ENCODE data around the gene ARHGAP44. TPM values are rescaled to one million over a fixed set of nuclear protein-coding genes. Genes with fewer than 3 reads are reported as not detected.

Gene ARHGAP44
- total and polyA plus RNA-seq, 2 experiments from 2014 or later = 5.8 to 16.4 TPM

DNA sequence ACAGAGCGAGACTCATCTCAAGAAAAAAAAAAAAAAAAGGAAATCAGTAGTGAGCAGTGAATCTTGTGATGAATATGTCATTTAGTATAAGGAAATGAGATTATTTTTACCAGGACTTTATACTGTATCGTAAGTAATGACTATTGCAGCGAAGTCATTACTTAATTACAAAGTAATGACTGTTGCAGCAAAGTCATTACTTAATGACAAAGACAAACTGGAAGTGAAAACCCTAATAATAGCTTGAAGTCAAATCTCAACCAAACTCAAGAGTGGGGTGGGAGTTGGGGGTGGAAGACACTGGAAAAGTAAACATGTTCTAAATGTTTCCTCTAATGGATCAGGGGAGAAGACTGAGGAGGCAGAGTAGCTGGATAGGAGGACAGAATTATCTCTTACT is 76.5 kb downstream of the ARHGAP44 start:
- Mint-ChIP-seq H3K9me3 (no peaks in the 10 kb centered on the region; the same call in 2 of the 3 replicates), H3K27ac (no peak overlapping the region), H3K4me3 (no peak overlapping the region), H3K4me1 (peaks cover 4% of the 10 kb centered on the region; the same call in 2 of the 3 replicates), H3K27me3 (ENCODE audit: insufficient read depth, low read depth, poor library complexity) (no peaks in the 10 kb centered on the region), H3K36me3 (ENCODE audit: low read depth) (peaks cover 7% of the 10 kb centered on the region; the same call in 1 of the 3 replicates)
- 0 out of 2 replicates have a peak, but pooled peaks cover 4% of the 10 kb centered on the region for H3K4me1 ChIP-seq (ENCODE audit: insufficient read depth)
- no peak for ATAC-seq
- H3K27ac ChIP-seq (ENCODE audit: low read depth) = no peak overlapping the region
- DNase-seq (ENCODE audit: low spot score) = no peak
- H4K20me1 ChIP-seq (replicated peaks; ENCODE audit: insufficient read depth) = no peaks in the 10 kb centered on the region; the same call in 1 of the 2 replicates
- H3K36me3 ChIP-seq (ENCODE audit: insufficient read depth) = no peaks in the 10 kb centered on the region
- no peaks in the 10 kb centered on the region for H3F3A ChIP-seq (replicated peaks; ENCODE audit: low read depth)
- H3K9me2 ChIP-seq (ENCODE audit: insufficient read depth) = peaks cover 9% of the 10 kb centered on the region; the same call in 1 of the 2 replicates
- no peaks in the 10 kb centered on the region; the same call in none of the 2 replicates for H3K79me2 ChIP-seq (replicated peaks; ENCODE audit: insufficient read depth)
- no peak overlapping the region for H3K4me3 ChIP-seq
- no peak overlapping the region for H2AFZ ChIP-seq
- no peak overlapping the region for H3K4me2 ChIP-seq
- no peaks in the 10 kb centered on the region for H3K27me3 ChIP-seq (ENCODE audit: insufficient read depth)
- TF ChIP-seq CREB1 (CRISPR knock-in tag; IDR thresholded peaks at IDR 0.05; ENCODE audit: low read depth) (no peak), CTCF (conservative IDR thresholded peaks at IDR 0.05; ENCODE audit: low read depth in 2 of 2) (no peak), JUNB (IDR thresholded peaks at IDR 0.05; ENCODE audit: unreplicated experiment) (no peak), ZNF331 (CRISPR knock-in tag; IDR thresholded peaks at IDR 0.05; ENCODE audit: low read depth) (no peak), EZH2 (IDR thresholded peaks at IDR 0.05; ENCODE audit: low read depth, unreplicated experiment) (no peak), ZNF462 (CRISPR knock-in tag; IDR thresholded peaks at IDR 0.05) (no peak), ZNF114 (CRISPR knock-in tag; IDR thresholded peaks at IDR 0.05) (no peak), NANOG (IDR thresholded peaks at IDR 0.05; ENCODE audit: borderline replicate concordance) (no peak), EZH2phosphoT487 (IDR thresholded peaks at IDR 0.05; ENCODE audit: unreplicated experiment) (no peak), POLR2AphosphoS5 (IDR thresholded peaks at IDR 0.05; ENCODE audit: low read depth) (no peak), STAT1 (IDR thresholded peaks at IDR 0.05; ENCODE audit: unreplicated experiment) (no peak)
- TF ChIP-seq, protein P1, sequence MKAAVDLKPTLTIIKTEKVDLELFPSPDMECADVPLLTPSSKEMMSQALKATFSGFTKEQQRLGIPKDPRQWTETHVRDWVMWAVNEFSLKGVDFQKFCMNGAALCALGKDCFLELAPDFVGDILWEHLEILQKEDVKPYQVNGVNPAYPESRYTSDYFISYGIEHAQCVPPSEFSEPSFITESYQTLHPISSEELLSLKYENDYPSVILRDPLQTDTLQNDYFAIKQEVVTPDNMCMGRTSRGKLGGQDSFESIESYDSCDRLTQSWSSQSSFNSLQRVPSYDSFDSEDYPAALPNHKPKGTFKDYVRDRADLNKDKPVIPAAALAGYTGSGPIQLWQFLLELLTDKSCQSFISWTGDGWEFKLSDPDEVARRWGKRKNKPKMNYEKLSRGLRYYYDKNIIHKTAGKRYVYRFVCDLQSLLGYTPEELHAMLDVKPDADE (IDR thresholded peaks at IDR 0.05) = no peak
- TF ChIP-seq, protein P2, sequence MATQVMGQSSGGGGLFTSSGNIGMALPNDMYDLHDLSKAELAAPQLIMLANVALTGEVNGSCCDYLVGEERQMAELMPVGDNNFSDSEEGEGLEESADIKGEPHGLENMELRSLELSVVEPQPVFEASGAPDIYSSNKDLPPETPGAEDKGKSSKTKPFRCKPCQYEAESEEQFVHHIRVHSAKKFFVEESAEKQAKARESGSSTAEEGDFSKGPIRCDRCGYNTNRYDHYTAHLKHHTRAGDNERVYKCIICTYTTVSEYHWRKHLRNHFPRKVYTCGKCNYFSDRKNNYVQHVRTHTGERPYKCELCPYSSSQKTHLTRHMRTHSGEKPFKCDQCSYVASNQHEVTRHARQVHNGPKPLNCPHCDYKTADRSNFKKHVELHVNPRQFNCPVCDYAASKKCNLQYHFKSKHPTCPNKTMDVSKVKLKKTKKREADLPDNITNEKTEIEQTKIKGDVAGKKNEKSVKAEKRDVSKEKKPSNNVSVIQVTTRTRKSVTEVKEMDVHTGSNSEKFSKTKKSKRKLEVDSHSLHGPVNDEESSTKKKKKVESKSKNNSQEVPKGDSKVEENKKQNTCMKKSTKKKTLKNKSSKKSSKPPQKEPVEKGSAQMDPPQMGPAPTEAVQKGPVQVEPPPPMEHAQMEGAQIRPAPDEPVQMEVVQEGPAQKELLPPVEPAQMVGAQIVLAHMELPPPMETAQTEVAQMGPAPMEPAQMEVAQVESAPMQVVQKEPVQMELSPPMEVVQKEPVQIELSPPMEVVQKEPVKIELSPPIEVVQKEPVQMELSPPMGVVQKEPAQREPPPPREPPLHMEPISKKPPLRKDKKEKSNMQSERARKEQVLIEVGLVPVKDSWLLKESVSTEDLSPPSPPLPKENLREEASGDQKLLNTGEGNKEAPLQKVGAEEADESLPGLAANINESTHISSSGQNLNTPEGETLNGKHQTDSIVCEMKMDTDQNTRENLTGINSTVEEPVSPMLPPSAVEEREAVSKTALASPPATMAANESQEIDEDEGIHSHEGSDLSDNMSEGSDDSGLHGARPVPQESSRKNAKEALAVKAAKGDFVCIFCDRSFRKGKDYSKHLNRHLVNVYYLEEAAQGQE (IDR thresholded peaks at IDR 0.05; ENCODE audit: unreplicated experiment) = no peak

Measured in GM23338 (cell line).